ENCODE data around the gene COL6A6.

COL6A6 gene

DNA sequence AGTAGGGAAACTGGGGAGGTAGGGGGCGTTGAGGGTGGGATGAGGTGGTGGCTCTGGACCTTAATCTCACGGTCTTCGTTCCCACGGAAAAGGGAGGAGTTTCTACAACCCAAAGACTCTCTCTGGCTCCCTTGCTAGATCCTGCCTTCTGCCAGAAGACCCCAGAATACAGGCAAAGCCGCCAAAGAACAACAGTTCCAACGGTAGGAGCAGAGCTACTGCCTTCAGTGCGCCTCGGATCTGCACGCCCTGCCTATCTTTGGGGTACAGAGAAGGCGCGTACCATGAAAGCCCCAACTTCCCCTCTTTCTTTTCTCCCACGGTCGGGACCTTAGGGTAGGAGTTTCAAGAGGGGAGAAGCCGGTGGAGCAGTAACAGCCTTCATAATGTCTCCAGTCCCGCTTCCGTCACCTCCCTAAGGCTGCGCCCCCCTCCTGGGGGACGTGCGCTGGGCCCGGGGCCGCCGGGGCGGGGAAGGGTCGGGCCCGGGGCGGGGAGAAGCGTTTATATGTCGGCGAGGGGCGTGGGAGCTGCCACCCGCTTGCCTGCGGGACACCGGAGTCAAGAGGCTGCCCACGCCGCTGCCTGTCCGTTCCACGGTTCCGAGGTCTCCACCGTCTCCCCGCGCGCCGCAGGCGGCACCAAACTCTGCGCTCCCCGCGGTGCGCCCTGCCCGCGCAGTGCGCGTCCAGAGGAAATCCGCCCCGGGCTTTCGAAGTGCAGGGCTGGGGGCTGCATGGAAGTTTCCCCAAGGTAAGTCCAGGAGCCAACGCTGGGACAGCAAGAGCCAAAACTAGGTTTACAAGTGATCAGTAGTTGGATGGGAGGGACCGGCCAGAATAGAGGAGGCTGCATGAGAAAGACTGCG, at the start of gene COL6A6:
Gene COL6A6 (plus strand): TSS at position 533 of the 868 bp plus-strand sequence. CDS start 43,188 bp downstream, outside the sequence.
- no peak for DNase-seq

GRCh38 chr3:130468311-130468710, 48.7 kb upstream of the COL6A6 start:
- DNase-seq = no peak

GRCh38 chr3:130470126-130470525, 46.9 kb upstream of the COL6A6 start:
- DNase-seq = no peak

GRCh38 chr3:130473416-130473815, 43.6 kb upstream of the COL6A6 start:
- DNase-seq = no peak

- no peak for DNase-seq
These were observed 36.2 kb upstream of the COL6A6 start for GRCh38 chr3:130480736-130481135.

GRCh38 chr3:130488288-130488687, 28.7 kb upstream of the COL6A6 start:
- DNase-seq = no peak

- no peak for DNase-seq
These were observed 28.1 kb upstream of the COL6A6 start for GRCh38 chr3:130488769-130489450.

- no peak for DNase-seq
These were observed 26.7 kb upstream of the COL6A6 start for GRCh38 chr3:130490241-130490640.

DNA sequence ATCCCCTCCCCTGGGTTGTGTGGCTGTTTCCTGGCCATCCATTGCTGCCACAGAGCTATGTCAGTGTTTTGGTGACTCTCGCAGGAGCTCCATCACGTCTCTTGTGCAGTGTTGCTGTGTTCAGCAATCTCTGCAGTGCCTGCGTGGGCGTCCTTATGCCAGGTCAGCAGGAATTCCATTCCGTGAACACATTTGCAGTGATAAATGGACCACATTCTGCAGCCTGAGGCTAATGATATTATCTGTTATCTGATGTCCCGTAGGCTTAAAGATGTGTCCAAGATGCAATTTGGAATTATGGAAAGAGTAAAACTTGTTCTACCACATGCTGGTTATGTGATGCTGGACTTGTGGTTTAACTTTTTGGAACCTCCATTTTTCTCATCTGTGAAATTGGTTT, 25.5 kb upstream of the COL6A6 start:
- DNase-seq = no peak

GRCh38 chr3:130504701-130505100, 12.3 kb upstream of the COL6A6 start:
- no peak for DNase-seq

DNA sequence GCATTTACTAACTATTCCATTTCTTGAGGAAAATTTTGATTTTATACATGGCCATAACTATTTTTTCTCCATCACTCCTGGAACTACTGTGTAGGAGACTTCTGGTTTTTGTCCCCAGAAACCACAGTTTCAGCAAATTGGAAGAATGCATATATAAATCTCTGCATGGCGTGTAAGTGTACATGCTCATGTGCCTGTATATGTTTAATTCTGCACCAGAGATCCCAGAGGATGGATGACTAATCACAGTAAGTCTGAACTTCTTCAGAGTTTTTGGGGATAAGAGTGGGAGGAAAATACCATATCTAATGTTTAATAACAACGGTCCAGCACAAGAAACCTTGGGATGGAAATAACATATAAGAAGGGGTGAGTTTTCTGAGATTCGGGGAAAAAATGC, 10.9 kb upstream of the COL6A6 start:
- DNase-seq = no peak

DNA sequence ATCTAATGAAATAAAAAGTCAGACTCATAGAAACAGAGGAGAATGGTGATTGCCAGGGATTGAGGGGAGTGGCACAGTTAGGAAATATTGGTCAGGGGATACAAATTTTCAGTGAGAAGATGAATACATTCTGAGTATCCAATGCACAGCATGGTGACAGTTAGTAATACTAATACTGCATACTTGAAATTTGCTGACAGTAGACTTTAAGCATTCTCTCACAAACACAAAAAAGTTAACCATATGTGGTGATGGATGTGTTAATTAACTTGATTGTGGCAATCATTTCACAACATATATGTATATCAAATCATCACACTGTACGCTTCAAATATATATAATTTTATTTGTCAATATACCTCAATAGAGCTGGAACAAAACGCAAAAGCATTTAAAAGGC, 9.2 kb upstream of the COL6A6 start:
- DNase-seq = no peak

GRCh38 chr3:130509008-130509407, 8.0 kb upstream of the COL6A6 start:
- DNase-seq = no peak

DNA sequence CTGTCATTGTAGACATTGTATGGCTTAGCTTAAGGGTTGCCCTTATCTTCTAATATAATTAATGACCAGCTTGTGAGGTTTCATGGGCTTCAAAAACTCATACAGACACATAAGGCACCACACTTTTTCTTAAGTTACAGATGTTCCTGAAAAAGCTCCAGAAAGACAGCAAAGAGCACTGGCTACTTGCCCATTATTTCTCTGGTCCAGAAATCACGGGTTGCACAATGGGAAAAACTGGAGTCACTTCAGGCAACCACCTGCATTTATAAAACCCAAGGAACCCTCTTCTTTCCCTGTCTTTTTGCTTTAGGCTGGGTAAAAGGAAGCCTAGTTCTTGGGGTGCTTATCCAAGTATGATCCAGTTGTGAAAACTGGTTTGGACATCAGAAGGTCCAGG, 2.3 kb upstream of the COL6A6 start:
- DNase-seq = no peak

DNA sequence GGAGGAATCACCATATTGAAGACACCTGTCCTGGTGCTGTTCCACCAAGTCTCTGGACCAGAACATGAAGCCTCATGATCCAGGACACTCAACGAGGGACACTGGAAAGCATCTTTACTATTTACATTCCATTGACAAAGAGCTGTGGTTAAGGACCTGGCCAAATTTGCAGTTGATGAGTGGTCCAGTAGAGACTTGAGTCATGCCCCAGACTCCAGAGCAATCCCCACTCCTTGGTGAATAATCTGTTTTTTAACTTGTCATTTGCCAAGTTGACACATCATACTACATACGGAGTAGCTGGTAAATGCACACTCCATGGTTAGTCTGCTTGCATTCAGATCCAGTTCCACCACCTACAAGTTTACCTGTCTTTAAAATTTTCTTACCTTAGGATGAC, 1.2 kb upstream of the COL6A6 start:
- no peak for DNase-seq

- no peak for DNase-seq
These were observed 625 bp downstream of the COL6A6 start for GRCh38 chr3:130517602-130518001.

GRCh38 chr3:130519754-130520153, 2.8 kb downstream of the COL6A6 start:
- DNase-seq = no peak

DNA sequence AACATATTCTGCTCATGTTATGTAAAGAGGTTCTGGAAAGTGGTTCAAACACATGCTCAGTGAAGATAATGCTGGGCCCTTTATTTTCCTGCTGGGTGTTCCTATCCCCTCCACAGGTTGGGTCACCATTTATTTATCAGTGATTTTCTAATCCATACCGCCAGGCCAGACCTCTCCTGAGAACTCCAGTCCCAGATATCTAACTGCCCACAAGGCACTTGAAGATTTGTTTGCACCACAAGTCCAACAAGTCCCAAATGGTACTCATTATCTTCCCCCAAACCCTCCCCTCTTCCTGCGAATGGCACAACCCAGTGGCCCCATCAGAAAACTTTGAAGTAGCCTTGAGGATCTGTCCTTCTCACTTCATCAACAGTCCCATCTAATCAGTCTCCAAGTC, 5.4 kb downstream of the COL6A6 start:
- DNase-seq = no peak

- no peak for DNase-seq
These were observed 10.4 kb downstream of the COL6A6 start for GRCh38 chr3:130527426-130527825.

GRCh38 chr3:130528120-130528519, 11.1 kb downstream of the COL6A6 start:
- DNase-seq = no peak

- DNase-seq = no peak
These were observed 12.7 kb downstream of the COL6A6 start for GRCh38 chr3:130529486-130530215.

- DNase-seq = no peak
These were observed 16.3 kb downstream of the COL6A6 start for GRCh38 chr3:130533247-130533646.

- DNase-seq = no peak
These were observed 20.8 kb downstream of the COL6A6 start for GRCh38 chr3:130537673-130538304.
